ENCODE data around the gene MED9. TPM values are rescaled to one million over a fixed set of nuclear protein-coding genes. Genes with fewer than 3 reads are reported as not detected.

Gene MED9
- total and polyA plus RNA-seq, 2 of the 4 experiments (the other 2 are of a cell fraction) = 6.1 to 10.1 TPM

GRCh38 chr17:17447264-17447663 lies 29.5 kb upstream of the MED9 start:
- Histone ChIP-seq H3K23ac (ENCODE audit: low read depth, low read length) (no peak overlapping the region), H3K79me1 (ENCODE audit: low read depth in 1 of 2, low read length in 2 of 2) (no peaks in the 10 kb centered on the region), H3K9me3 (ENCODE audit: control insufficient read depth, insufficient read depth, low read length) (no peaks in the 10 kb centered on the region), H3K18ac (ENCODE audit: low read depth, low read length) (no peak overlapping the region), H4K5ac (ENCODE audit: low read depth, low read length) (no peak overlapping the region), H4K91ac (ENCODE audit: insufficient read depth, low read depth, low read length) (0 out of 2 replicates have a peak overlapping the region, but pooled peaks have one; percentile 3), H3K4ac (ENCODE audit: low read depth, low read length) (peak overlapping the region; percentile 72), H3K56ac (ENCODE audit: extremely low read depth, insufficient read depth, low read length) (no peak overlapping the region), H4K20me1 (ENCODE audit: insufficient read depth, low read length) (no peaks in the 10 kb centered on the region), H2BK20ac (ENCODE audit: low read depth, low read length) (peak overlapping the region; percentile 67; the same call in 1 of the 2 replicates), H2BK120ac (ENCODE audit: low read depth, low read length) (peak overlapping the region; percentile 71), H3K9me1 (ENCODE audit: insufficient read depth, low read length) (peaks cover 14% of the 10 kb centered on the region), H2AFZ (replicated peaks; ENCODE audit: low read length, poor library complexity) (no peak overlapping the region), H2AK5ac (ENCODE audit: low read depth, low read length) (peak overlapping the region; percentile 46; the same call in 1 of the 2 replicates), H3K27ac (ENCODE audit: insufficient read depth, low read length) (no peak overlapping the region), H3K4me3 (ENCODE audit: insufficient read depth, low read depth, low read length) (no peak overlapping the region), H4K8ac (ENCODE audit: low read depth in 2 of 2, low read length in 2 of 2) (peak overlapping the region; percentile 19 to 51; a peak in 3 of 4 replicates), H3K9ac (ENCODE audit: low read depth, low read length) (no peak overlapping the region), H3K36me3 (ENCODE audit: control insufficient read depth, insufficient read depth, low read length) (no peaks in the 10 kb centered on the region), H3K4me1 (ENCODE audit: control insufficient read depth, insufficient read depth, low read length) (peaks cover 11% of the 10 kb centered on the region), H3K4me2 (ENCODE audit: low read depth, low read length) (no peak overlapping the region), H2BK5ac (ENCODE audit: low read depth, low read length, poor library complexity, severe bottlenecking) (no peak overlapping the region), H2AK9ac (replicated peaks; ENCODE audit: low read depth, low read length, poor library complexity) (no peak overlapping the region), H3K14ac (replicated peaks; ENCODE audit: low read depth, low read length) (no peak overlapping the region), H3K27me3 (ENCODE audit: control insufficient read depth, insufficient read depth, low read length) (peaks cover 2% of the 10 kb centered on the region), H2BK15ac (ENCODE audit: low read depth, low read length) (peak overlapping the region; percentile 68; the same call in 2 of the 3 replicates)
- ChIA-PET CTCF (no interaction called here), POLR2A (ENCODE audit: unreplicated experiment) (no interaction called here)
- no peak for DNase-seq
- no peak for ATAC-seq (ENCODE audit: low read depth)
- intact Hi-C loops (cut with micrococcal nuclease) = no loop called here
- no TSS peak for BruUV-seq (replicated peaks)
- in situ Hi-C loops (cut with MboI; ENCODE audit: low sequenced_read_pairs) = no loop called here
- TF ChIP-seq RCOR1 (IDR thresholded peaks at IDR 0.05; ENCODE audit: insufficient replicate concordance, low read length) = no peak
- TF ChIP-seq POLR2A (IDR thresholded peaks at IDR 0.05; ENCODE audit: low read depth, low read length) = no peak
- no peak for TF ChIP-seq CEBPB (IDR thresholded peaks at IDR 0.05; ENCODE audit: low read depth, low read length)
- no peak for TF ChIP-seq RFX5 (IDR thresholded peaks at IDR 0.05; ENCODE audit: low read depth, low read length)
- no peak for TF ChIP-seq BHLHE40 (IDR thresholded peaks at IDR 0.05; ENCODE audit: low read depth, low read length)
- no peak for TF ChIP-seq CTCF (conservative IDR thresholded peaks at IDR 0.05; ENCODE audit: low read depth, low read length)
- no peak for TF ChIP-seq USF2 (IDR thresholded peaks at IDR 0.05; ENCODE audit: low read depth, low read length)
- dilution Hi-C loops (cut with HindIII; ENCODE audit: low sequenced_read_pairs, unreplicated experiment) = no loop called here
- WGBS, 2 experiments (ENCODE audit: extremely low coverage in 2 of 2, insufficient read length in 1 of 2) = 100% methylated on average over 4 of the region's 5 CpGs; no CpG with 5 or more reads in 1 of the 2 experiments
